ENCODE data around the gene ASPDH. TPM values are rescaled to one million over a fixed set of nuclear protein-coding genes. Genes with fewer than 3 reads are reported as not detected.

Gene ASPDH
- total and polyA plus RNA-seq, 2 of the 4 experiments (the other 2 are of a cell fraction): not detected

GRCh38 chr19:50517704-50518075 is 4.0 kb upstream of the ASPDH start:
- no peak overlapping the region for H3K14ac ChIP-seq (replicated peaks; ENCODE audit: low read depth, low read length)

More at GRCh38 chr19:50517704-50518075, 4.0 kb upstream of the ASPDH start:
- Histone ChIP-seq H2AK9ac (replicated peaks; ENCODE audit: low read depth, low read length, poor library complexity) (no peak overlapping the region), H3K9ac (ENCODE audit: low read depth, low read length) (no peak overlapping the region), H3K4me1 (ENCODE audit: control insufficient read depth, insufficient read depth, low read length) (no peaks in the 10 kb centered on the region), H3K79me1 (ENCODE audit: low read depth in 1 of 2, low read length in 2 of 2) (no peaks in the 10 kb centered on the region), H3K56ac (ENCODE audit: extremely low read depth, insufficient read depth, low read length) (no peak overlapping the region), H3K23ac (ENCODE audit: low read depth, low read length) (no peak overlapping the region), H2BK15ac (ENCODE audit: low read depth, low read length) (no peak overlapping the region), H4K20me1 (ENCODE audit: insufficient read depth, low read length) (no peaks in the 10 kb centered on the region), H2BK5ac (ENCODE audit: low read depth, low read length, poor library complexity, severe bottlenecking) (no peak overlapping the region), H2AFZ (replicated peaks; ENCODE audit: low read length, poor library complexity) (no peak overlapping the region), H3K18ac (ENCODE audit: low read depth, low read length) (no peak overlapping the region), H4K5ac (ENCODE audit: low read depth, low read length) (no peak overlapping the region), H2BK20ac (ENCODE audit: low read depth, low read length) (no peak overlapping the region), H2BK120ac (ENCODE audit: low read depth, low read length) (no peak overlapping the region), H4K8ac (ENCODE audit: low read depth in 2 of 2, low read length in 2 of 2) (no peak overlapping the region), H4K91ac (ENCODE audit: insufficient read depth, low read depth, low read length) (no peak overlapping the region), H3K27me3 (ENCODE audit: control insufficient read depth, insufficient read depth, low read length) (no peaks in the 10 kb centered on the region), H3K4ac (ENCODE audit: low read depth, low read length) (no peak overlapping the region), H3K27ac (ENCODE audit: insufficient read depth, low read length) (no peak overlapping the region), H3K9me3 (ENCODE audit: control insufficient read depth, insufficient read depth, low read length) (no peaks in the 10 kb centered on the region), H3K36me3 (ENCODE audit: control insufficient read depth, insufficient read depth, low read length) (no peaks in the 10 kb centered on the region), H2AK5ac (ENCODE audit: low read depth, low read length) (no peak overlapping the region), H3K4me3 (ENCODE audit: insufficient read depth, low read depth, low read length) (no peak overlapping the region), H3K4me2 (ENCODE audit: low read depth, low read length) (no peak overlapping the region), H3K9me1 (ENCODE audit: insufficient read depth, low read length) (no peaks in the 10 kb centered on the region)
- intact Hi-C loops (cut with micrococcal nuclease): no loop called here
- POLR2A ChIA-PET (ENCODE audit: unreplicated experiment): no interaction called here
- ATAC-seq (ENCODE audit: low read depth) (no peak), DNase-seq (no peak)
- no peak for TF ChIP-seq RFX5 (IDR thresholded peaks at IDR 0.05; ENCODE audit: low read depth, low read length)
- no peak for TF ChIP-seq SMC3 (IDR thresholded peaks at IDR 0.05; ENCODE audit: low read depth, low read length)
- TF ChIP-seq USF2 (IDR thresholded peaks at IDR 0.05; ENCODE audit: low read depth, low read length): no peak
- no peak for TF ChIP-seq MAZ (IDR thresholded peaks at IDR 0.05; ENCODE audit: borderline replicate concordance, low read depth, low read length)
- TF ChIP-seq CHD1 (IDR thresholded peaks at IDR 0.05; ENCODE audit: low read depth, low read length): no peak
- no peak for TF ChIP-seq MXI1 (IDR thresholded peaks at IDR 0.05; ENCODE audit: borderline replicate concordance, low read depth, low read length)
- no peak for TF ChIP-seq FOS (IDR thresholded peaks at IDR 0.05; ENCODE audit: low read depth, low read length)
- no peak for TF ChIP-seq CTCF (conservative IDR thresholded peaks at IDR 0.05; ENCODE audit: low read depth, low read length)
- TF ChIP-seq POLR2A (IDR thresholded peaks at IDR 0.05; ENCODE audit: low read depth, low read length): no peak
- no peak for TF ChIP-seq MAFK (IDR thresholded peaks at IDR 0.05; ENCODE audit: low read depth, low read length)
- no peak for TF ChIP-seq ELK1 (IDR thresholded peaks at IDR 0.05; ENCODE audit: borderline replicate concordance, low read depth, low read length)
- TF ChIP-seq CEBPB (IDR thresholded peaks at IDR 0.05; ENCODE audit: low read depth, low read length): no peak
- no peak for TF ChIP-seq RCOR1 (IDR thresholded peaks at IDR 0.05; ENCODE audit: insufficient replicate concordance, low read length)
- no peak for TF ChIP-seq BHLHE40 (IDR thresholded peaks at IDR 0.05; ENCODE audit: low read depth, low read length)
- TF ChIP-seq NFE2L2 (IDR thresholded peaks at IDR 0.05; ENCODE audit: low read depth, low read length): no peak
- no peak for TF ChIP-seq RAD21 (IDR thresholded peaks at IDR 0.05; ENCODE audit: low read length)
- BruUV-seq (replicated peaks): no TSS peak
- dilution Hi-C loops (cut with HindIII; ENCODE audit: low sequenced_read_pairs, unreplicated experiment): no loop called here
- in situ Hi-C loops (cut with MboI; ENCODE audit: low sequenced_read_pairs): no loop called here
- WGBS, 2 experiments (ENCODE audit: extremely low coverage in 2 of 2, insufficient read length in 1 of 2): 97% methylated on average over 19 of the region's 37 CpGs; no CpG with 5 or more reads in 1 of the 2 experiments
- CTCF ChIA-PET: no interaction called here
